H9 (cell line): Measurements from ENCODE around the gene GPC3. TPM values are rescaled to one million over a fixed set of nuclear protein-coding genes. Genes with fewer than 3 reads are reported as not detected.

Experiments
- DNase-seq: peaks from one replicate; pipeline ENCODE4 v3.0.0-alpha.2; 2017
- H2AFZ ChIP-seq: one replicate; pipeline ENCODE4 v1.6.1; 2013; ENCODE audit warnings: mild to moderate bottlenecking, low read length, control low read depth, moderate library complexity
- H2AK5ac ChIP-seq: 2 replicates; pipeline ENCODE4 v1.6.1; 2013; ENCODE audit warnings: low read length, control low read depth, mixed read lengths; ENCODE audit not compliant: insufficient read length
- H2BK120ac ChIP-seq: one replicate; pipeline ENCODE4 v1.6.1; 2013; ENCODE audit warnings: low read depth, mild to moderate bottlenecking, low read length, control low read depth, inconsistent platforms; ENCODE audit not compliant: poor library complexity, severe bottlenecking
- H2BK12ac ChIP-seq: 2 replicates; pipeline ENCODE4 v1.6.1; 2013; ENCODE audit warnings: low read length, control low read depth, mixed read lengths, low read depth; ENCODE audit not compliant: insufficient read length
- H2BK15ac ChIP-seq: 2 replicates; pipeline ENCODE4 v1.6.1; 2013; ENCODE audit warnings: low read depth, low read length, control low read depth
- H2BK20ac ChIP-seq: one replicate; pipeline ENCODE4 v1.6.1; 2013; ENCODE audit warnings: low read depth, mild to moderate bottlenecking, low read length, control low read depth, inconsistent platforms; ENCODE audit not compliant: poor library complexity, severe bottlenecking
- H2BK5ac ChIP-seq: 2 replicates; pipeline ENCODE4 v1.6.1; 2013; ENCODE audit warnings: low read length, control low read depth, mixed read lengths; ENCODE audit not compliant: insufficient read length
- H3K14ac ChIP-seq: 2 replicates; pipeline ENCODE4 v1.6.1; 2013; ENCODE audit warnings: low read length, control low read depth; ENCODE audit not compliant: insufficient read depth
- H3K18ac ChIP-seq: 2 replicates; pipeline ENCODE4 v1.6.1; 2013; ENCODE audit warnings: low read depth, mild to moderate bottlenecking, mixed read lengths, low read length, control low read depth; ENCODE audit not compliant: insufficient read length
- H3K23ac ChIP-seq: 2 replicates; pipeline ENCODE4 v1.6.1; 2013; ENCODE audit warnings: low read length, control low read depth, mixed read lengths, low read depth; ENCODE audit not compliant: insufficient read length
- H3K23me2 ChIP-seq: 2 replicates; pipeline ENCODE4 v1.6.1; 2013; ENCODE audit warnings: low read depth, mild to moderate bottlenecking, mixed read lengths, low read length, control low read depth; ENCODE audit not compliant: insufficient read length, poor library complexity, severe bottlenecking
- H3K27ac ChIP-seq: 2 replicates; pipeline ENCODE4 v1.5.1; 2013; ENCODE audit warnings: low read length, control low read depth, mixed read lengths, low read depth; ENCODE audit not compliant: insufficient read length
- H3K27me3 ChIP-seq: 2 replicates; pipeline ENCODE4 v1.6.1; 2013; ENCODE audit warnings: low read length, control low read depth, inconsistent platforms; ENCODE audit not compliant: insufficient read depth
- H3K4ac ChIP-seq: 2 replicates; pipeline ENCODE4 v1.6.1; 2013; ENCODE audit warnings: low read depth, mild to moderate bottlenecking, control low read depth, inconsistent platforms, low read length, moderate library complexity
- H3K4me1 ChIP-seq: 2 replicates; pipeline ENCODE4 v1.6.1; 2013; ENCODE audit warnings: low read length, control low read depth, inconsistent platforms; ENCODE audit not compliant: insufficient read depth
- H3K4me2 ChIP-seq: 2 replicates; pipeline ENCODE4 v1.6.1; 2013; ENCODE audit warnings: low read length, control low read depth, mixed read lengths; ENCODE audit not compliant: insufficient read length, insufficient read depth
- H3K56ac ChIP-seq: 2 replicates; pipeline ENCODE4 v1.6.1; 2013; ENCODE audit warnings: low read depth, mild to moderate bottlenecking, mixed read lengths, low read length, control low read depth; ENCODE audit not compliant: insufficient read length
- H3K79me1 ChIP-seq: 2 replicates; pipeline ENCODE4 v1.6.1; 2013; ENCODE audit warnings: low read depth, mild to moderate bottlenecking, moderate library complexity, low read length, control low read depth, inconsistent platforms; ENCODE audit not compliant: insufficient read depth, poor library complexity, severe bottlenecking
- H3K79me2 ChIP-seq: 2 replicates; pipeline ENCODE4 v1.6.1; 2013; ENCODE audit warnings: low read length, control low read depth, inconsistent platforms; ENCODE audit not compliant: insufficient read depth
- H3K9ac ChIP-seq: 2 replicates; pipeline ENCODE4 v1.6.1; 2013; ENCODE audit warnings: low read length, control low read depth, mixed read lengths; ENCODE audit not compliant: insufficient read length; ENCODE audit errors: extremely low read depth
- H3K9me3 ChIP-seq: one replicate; pipeline ENCODE4 v1.6.1; 2013; ENCODE audit warnings: low read depth, low read length, inconsistent platforms; ENCODE audit not compliant: control insufficient read depth
- H3T11ph ChIP-seq: one replicate; pipeline ENCODE4 v1.6.1; 2013; ENCODE audit warnings: mild to moderate bottlenecking, low read length, control low read depth, inconsistent platforms
- H4K20me1 ChIP-seq: one replicate; pipeline ENCODE4 v1.6.1; 2013; ENCODE audit not compliant: control insufficient read depth, insufficient read length, insufficient read depth
- H4K5ac ChIP-seq: 2 replicates; pipeline ENCODE4 v1.6.1; 2013; ENCODE audit warnings: low read depth, mild to moderate bottlenecking, mixed read lengths, low read length, control low read depth; ENCODE audit not compliant: insufficient read length
- H4K8ac ChIP-seq: replicated peaks from 2 replicates; pipeline ENCODE4 v1.6.1; 2013; ENCODE audit warnings: low read length, control low read depth, mixed read lengths, low read depth; ENCODE audit not compliant: insufficient read length
- H4K91ac ChIP-seq: 2 replicates; pipeline ENCODE4 v1.6.1; 2013; ENCODE audit warnings: low read depth, mild to moderate bottlenecking, moderate library complexity, mixed read lengths, low read length, control low read depth; ENCODE audit not compliant: insufficient read length
- H3K27ac Mint-ChIP-seq, 3 experiments: 2 replicates in 2 of 3; 3 replicates in 1 of 3; pipeline ENCODE4 v1.8.0; 2020 to 2021; ENCODE audit warnings: mixed read lengths in 3 of 3, mild to moderate bottlenecking in 1 of 3, moderate library complexity in 1 of 3
- H3K27me3 Mint-ChIP-seq: 2 replicates; pipeline ENCODE4 v1.8.0; 2021; ENCODE audit warnings: low read depth, mild to moderate bottlenecking, moderate library complexity, mixed read lengths
- H3K36me3 Mint-ChIP-seq, 3 experiments: 2 replicates in 2 of 3; 3 replicates in 1 of 3; pipeline ENCODE4 v1.8.0; 2020 to 2021; ENCODE audit warnings: low read depth in 3 of 3, mixed read lengths in 3 of 3; ENCODE audit not compliant: insufficient read depth in 1 of 3
- H3K4me1 Mint-ChIP-seq, 2 experiments: 2 replicates each; pipeline ENCODE4 v1.8.0; 2020; ENCODE audit warnings: mixed read lengths in 2 of 2
- H3K4me3 Mint-ChIP-seq, 2 experiments: 2 replicates in 1 of 2; 3 replicates in 1 of 2; pipeline ENCODE4 v1.8.0; 2020 to 2021; ENCODE audit warnings: mild to moderate bottlenecking in 2 of 2, mixed read lengths in 2 of 2, moderate library complexity in 1 of 2
- H3K9me3 Mint-ChIP-seq, 2 experiments: 2 replicates in 1 of 2; 3 replicates in 1 of 2; pipeline ENCODE4 v1.8.0; 2020; ENCODE audit warnings: mild to moderate bottlenecking in 2 of 2, mixed read lengths in 2 of 2, moderate library complexity in 1 of 2
- WGBS: extraction: QIAGEN DNeasy Blood & Tissue Kit; methylation state at CpG from one replicate; pipeline ENCODE4 v1.1.7; 2013; ENCODE audit warnings: missing lambda C conversion rate, low lambda C conversion rate, mixed read lengths; ENCODE audit not compliant: insufficient read length; ENCODE audit errors: extremely low coverage; 5-methylcytosine and 5-hydroxymethylcytosine counted together
- total RNA-seq: library from RNA; stranded (reverse); gene quantifications from 2 replicates; pipeline ENCODE4 v1.2.1, GENCODE V29; 2021
- TF ChIP-seq, protein P1 (sequence below): fragments of 200-600 bp; sonication (generic); conservative IDR thresholded peaks from 3 replicates; pipeline ENCODE4 v1.8.0; 2021; ENCODE audit warnings: antibody characterized with exemption, mild to moderate bottlenecking

The GPC3 gene
- total RNA-seq, 1 experiment from 2014 or later = 108 TPM

DNA sequence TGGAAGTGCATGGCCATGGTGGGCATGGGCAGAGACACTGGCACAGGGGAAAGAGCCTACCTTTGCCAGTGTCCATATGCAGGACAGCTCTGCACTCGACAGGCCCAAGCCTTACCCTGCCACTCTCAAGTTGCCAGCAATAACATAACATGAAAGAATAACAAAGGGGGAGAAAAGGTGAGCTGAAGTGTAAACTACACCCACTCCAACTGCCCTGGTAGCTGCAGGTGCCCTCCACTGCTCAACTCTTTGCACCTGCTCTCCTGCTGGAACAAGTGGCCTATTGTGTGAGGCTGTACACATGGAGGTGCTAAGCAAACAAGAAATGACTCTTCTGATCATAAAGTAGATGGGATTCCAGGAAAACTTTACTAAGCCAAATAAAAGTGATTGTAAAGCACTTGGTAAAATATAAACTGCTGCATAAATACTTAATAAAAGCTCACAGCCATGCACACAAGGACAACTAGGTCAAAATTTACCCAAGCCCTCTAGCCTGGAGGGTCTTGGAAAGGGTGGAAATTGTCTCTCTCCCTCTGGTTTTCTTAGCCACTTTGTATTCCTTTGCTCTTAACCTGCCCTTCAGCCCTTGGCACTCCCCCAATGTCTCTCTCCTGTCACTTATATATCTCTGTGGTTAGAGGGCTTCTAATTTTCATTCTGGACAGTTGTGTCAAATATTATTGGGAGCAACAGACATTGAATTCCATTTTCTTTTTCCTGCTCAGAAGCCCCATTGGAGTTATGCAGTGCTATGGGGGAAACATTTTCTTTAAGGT lies 308.9 kb downstream of the GPC3 start:
- Histone ChIP-seq H3K56ac (no peak overlapping the region), H2AK5ac (no peak overlapping the region), H2AFZ (no peak overlapping the region), H3K18ac (no peak overlapping the region), H3K23ac (no peak overlapping the region), H3K79me2 (no peaks in the 10 kb centered on the region), H2BK20ac (no peak overlapping the region), H3K27ac (no peak overlapping the region), H3K27me3 (no peaks in the 10 kb centered on the region), H2BK15ac (no peak overlapping the region), H2BK5ac (no peak overlapping the region), H3K4me2 (no peak overlapping the region), H2BK120ac (no peak overlapping the region), H4K20me1 (no peaks in the 10 kb centered on the region), H3K9ac (no peak overlapping the region), H4K8ac (no peak overlapping the region), H4K5ac (no peak overlapping the region), H2BK12ac (no peak overlapping the region), H4K91ac (no peak overlapping the region), H3K23me2 (no peaks in the 10 kb centered on the region), H3K4ac (no peak overlapping the region), H3T11ph (no peak overlapping the region), H3K4me1 (peaks cover 13% of the 10 kb centered on the region), H3K79me1 (no peaks in the 10 kb centered on the region), H3K9me3 (no peaks in the 10 kb centered on the region), H3K14ac (no peak overlapping the region)
- Mint-ChIP-seq H3K27me3 (no peaks in the 10 kb centered on the region), H3K4me3 (no peak overlapping the region), H3K4me1 (peaks cover 40 to 44% of the 10 kb centered on the region in 2 experiments), H3K36me3 (peaks cover 0 to 4% (median 0%) of the 10 kb centered on the region in 3 experiments; a peak in 2 of 7 replicates), H3K27ac (no peak overlapping the region; a peak in 2 of 7 replicates), H3K9me3 (no peaks in the 10 kb centered on the region)
- DNase-seq = no peak
- WGBS = no CpG with 5 or more reads among the region's 1 CpG
- TF ChIP-seq, protein P1, sequence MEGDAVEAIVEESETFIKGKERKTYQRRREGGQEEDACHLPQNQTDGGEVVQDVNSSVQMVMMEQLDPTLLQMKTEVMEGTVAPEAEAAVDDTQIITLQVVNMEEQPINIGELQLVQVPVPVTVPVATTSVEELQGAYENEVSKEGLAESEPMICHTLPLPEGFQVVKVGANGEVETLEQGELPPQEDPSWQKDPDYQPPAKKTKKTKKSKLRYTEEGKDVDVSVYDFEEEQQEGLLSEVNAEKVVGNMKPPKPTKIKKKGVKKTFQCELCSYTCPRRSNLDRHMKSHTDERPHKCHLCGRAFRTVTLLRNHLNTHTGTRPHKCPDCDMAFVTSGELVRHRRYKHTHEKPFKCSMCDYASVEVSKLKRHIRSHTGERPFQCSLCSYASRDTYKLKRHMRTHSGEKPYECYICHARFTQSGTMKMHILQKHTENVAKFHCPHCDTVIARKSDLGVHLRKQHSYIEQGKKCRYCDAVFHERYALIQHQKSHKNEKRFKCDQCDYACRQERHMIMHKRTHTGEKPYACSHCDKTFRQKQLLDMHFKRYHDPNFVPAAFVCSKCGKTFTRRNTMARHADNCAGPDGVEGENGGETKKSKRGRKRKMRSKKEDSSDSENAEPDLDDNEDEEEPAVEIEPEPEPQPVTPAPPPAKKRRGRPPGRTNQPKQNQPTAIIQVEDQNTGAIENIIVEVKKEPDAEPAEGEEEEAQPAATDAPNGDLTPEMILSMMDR = no peak
